GM12878 (cell line): ENCODE data around the gene LPAR3. TPM values are rescaled to one million over a fixed set of nuclear protein-coding genes. Genes with fewer than 3 reads are reported as not detected.
A peak's percentile ranks its signal among the peaks of the same experiment; 100 is the strongest.

Source experiments
- ATAC-seq: fragments of 200-7000 bp; cut with Tn5 transposase; 3 replicates; pipeline ENCODE4 v1.9.1; 2020; ENCODE audit warnings: mild to moderate bottlenecking, moderate library complexity
- BruUV-seq: library from RNA; stranded (reverse); fragments of 400-500 nt; replicated peaks from 2 replicates; lab custom pipeline; 2021; lab: Mats Ljungman, UMichigan
- CTCF ChIA-PET: fragments of 300-600 bp; sonication (Branson Sonifier 250); formaldehyde crosslinking; extraction: SDS; loops from one replicate; lab custom pipeline; 2021; ENCODE audit warnings: inconsistent platforms; lab: Yijun Ruan, JAX
- POLR2A ChIA-PET: fragments of 350-600 bp; formaldehyde crosslinking; extraction: SDS; loops from one replicate; lab custom pipeline; 2021; ENCODE audit warnings: inconsistent platforms; lab: Charles Lee
- RAD21 ChIA-PET: fragments of 300-600 bp; sonication (Branson Sonifier 250); formaldehyde crosslinking; loops from one replicate; lab custom pipeline; 2023; ENCODE audit warnings: antibody characterized with exemption; ENCODE audit not compliant: unreplicated experiment; lab: Charles Lee
- SMC1A ChIA-PET: fragments of 300-600 bp; sonication (Branson Sonifier 250); formaldehyde crosslinking; loops from one replicate; lab custom pipeline; 2023; ENCODE audit not compliant: unreplicated experiment, uncharacterized antibody; lab: Charles Lee
- DNase-seq: peaks from one replicate; pipeline ENCODE4 v3.0.0-alpha.2; 2011; ENCODE audit warnings: low read depth, low spot score
- FAIRE-seq: peaks from 3 replicates; lab custom pipeline; 2011; peaks lifted over from hg19 to GRCh38; lab: Jason Lieb, UNC
- H2AFZ ChIP-seq: 2 replicates; pipeline ENCODE4 v1.6.0; 2011; ENCODE audit warnings: low read depth, low read length, control low read depth; ENCODE audit not compliant: control insufficient read depth
- H3K27ac ChIP-seq: 2 replicates; pipeline ENCODE4 v1.5.1; 2011; ENCODE audit warnings: control low read depth; ENCODE audit not compliant: control insufficient read depth, insufficient read depth
- H3K27me3 ChIP-seq, 2 experiments: replicated peaks in 1 of 2; 2 replicates each; pipeline versions ENCODE4 v1.6.0 to v1.6.1; 2011; ENCODE audit warnings: low read length in 1 of 2; ENCODE audit not compliant: control insufficient read depth in 2 of 2, insufficient read depth in 2 of 2
- H3K36me3 ChIP-seq, 2 experiments: 2 replicates each; pipeline ENCODE4 v1.5.1; 2011; ENCODE audit warnings: low read length in 1 of 2; ENCODE audit not compliant: control insufficient read depth in 2 of 2, insufficient read depth in 2 of 2
- H3K4me1 ChIP-seq: 2 replicates; pipeline ENCODE4 v1.6.1; 2011; ENCODE audit warnings: mild to moderate bottlenecking, low read length, moderate library complexity, mixed read lengths; ENCODE audit not compliant: control insufficient read depth, insufficient read depth
- H3K4me2 ChIP-seq: 2 replicates; pipeline ENCODE4 v1.6.0; 2011; ENCODE audit warnings: control low read depth; ENCODE audit not compliant: control insufficient read depth, insufficient read depth
- H3K4me3 ChIP-seq: fragments of 200-600 bp; sonication (generic); 2 replicates; pipeline ENCODE4 v1.5.1; 2016
- H3K79me2 ChIP-seq: 2 replicates; pipeline ENCODE4 v1.6.0; 2011; ENCODE audit warnings: low read length; ENCODE audit not compliant: control insufficient read depth, insufficient read depth
- H3K9ac ChIP-seq: 2 replicates; pipeline ENCODE4 v1.8.0; 2011; ENCODE audit warnings: low read length, control low read depth, mixed read lengths; ENCODE audit not compliant: control insufficient read depth, insufficient read depth
- H3K9me3 ChIP-seq: replicated peaks from 3 replicates; pipeline ENCODE4 v1.5.1; 2011; ENCODE audit warnings: mild to moderate bottlenecking, low read length; ENCODE audit not compliant: control insufficient read depth, insufficient read depth
- H4K20me1 ChIP-seq: 2 replicates; pipeline ENCODE4 v1.6.0; 2011; ENCODE audit not compliant: control insufficient read depth, insufficient read depth
- EP300 ChIP-seq, 2 experiments: fragments of 150-350 bp in 1 of 2; IDR thresholded peaks; 2 replicates each; pipeline ENCODE4 v1.6.1; 2011 to 2012; ENCODE audit warnings: low read depth in 2 of 2, low read length in 2 of 2, borderline replicate concordance in 1 of 2, improper control_type of control experiment in 1 of 2, inconsistent platforms in 1 of 2; ENCODE audit not compliant: control insufficient read depth in 1 of 2
- HDAC6 ChIP-seq: fragments of 200-600 bp; sonication (generic); IDR thresholded peaks from one replicate; pipeline ENCODE4 v1.8.0; 2017; ENCODE audit warnings: antibody characterized with exemption; ENCODE audit not compliant: unreplicated experiment
- IKZF1 ChIP-seq: fragments of 450-650 bp; conservative IDR thresholded peaks from 2 replicates; pipeline ENCODE4 v1.6.1; 2017; ENCODE audit warnings: antibody characterized with exemption, mild to moderate bottlenecking
- LARP7 ChIP-seq: fragments of 450-650 bp; IDR thresholded peaks from 2 replicates; pipeline ENCODE4 v1.6.1; 2017; ENCODE audit warnings: mild to moderate bottlenecking
- POLR2AphosphoS2 ChIP-seq: IDR thresholded peaks from 2 replicates; pipeline ENCODE4 v1.6.1; 2011; ENCODE audit warnings: low read depth, mild to moderate bottlenecking, low read length, improper control_type of control experiment, moderate library complexity
- RAD21 ChIP-seq: IDR thresholded peaks from 2 replicates; pipeline ENCODE4 v1.6.1; 2011; ENCODE audit warnings: mild to moderate bottlenecking, low read depth, low read length, moderate library complexity; ENCODE audit not compliant: insufficient read depth
- SMAD1 ChIP-seq: fragments of 450-650 bp; IDR thresholded peaks from 2 replicates; pipeline ENCODE4 v1.6.1; 2018; ENCODE audit warnings: mild to moderate bottlenecking, low read depth; ENCODE audit not compliant: partially characterized antibody
- SMC3 ChIP-seq: IDR thresholded peaks from 2 replicates; pipeline ENCODE4 v1.6.1; 2011; ENCODE audit warnings: low read length, improper control_type of control experiment, borderline replicate concordance
- YBX1 ChIP-seq: fragments of 450-650 bp; IDR thresholded peaks from 2 replicates; pipeline ENCODE4 v1.6.1; 2016; ENCODE audit warnings: antibody characterized with exemption
- YY1 ChIP-seq: IDR thresholded peaks from 2 replicates; pipeline ENCODE4 v1.6.1; 2011; ENCODE audit warnings: low read depth, mild to moderate bottlenecking, low read length
- ZNF207 ChIP-seq: fragments of 450-650 bp; IDR thresholded peaks from 2 replicates; pipeline ENCODE4 v1.6.1; 2014; ENCODE audit warnings: antibody characterized with exemption, mild to moderate bottlenecking, borderline replicate concordance
- ZNF24 ChIP-seq: fragments of 450-650 bp; IDR thresholded peaks from 2 replicates; pipeline ENCODE4 v1.6.1; 2017; ENCODE audit warnings: antibody characterized with exemption, mild to moderate bottlenecking
- WGBS: methylation state at CpG from one replicate; pipeline ENCODE4 v1.1.6; 2016; ENCODE audit warnings: low lambda C conversion rate; ENCODE audit not compliant: insufficient replicate concordance, insufficient coverage; ENCODE audit errors: missing lambda C conversion rate; 5-methylcytosine and 5-hydroxymethylcytosine counted together
- in situ Hi-C: fragments of 300-500 bp; cut with MboI; formaldehyde crosslinking; loops from 9 replicates; pipeline ENCODE4 v1.14.3; 2018; ENCODE audit warnings: mixed read lengths
- intact Hi-C: fragments of 100-400 bp; cut with micrococcal nuclease; formaldehyde crosslinking; loops from one replicate; pipeline ENCODE4 v1.14.2; 2022; ENCODE audit not compliant: unreplicated experiment
- polyA plus RNA-seq, 11 experiments: library from polyadenylated mRNA; depleted of rRNA in 4 of 11; unstranded in 6 of 11; stranded (reverse) in 5 of 11; fragments of >200 nt; fragmentation: Nextera tagmentation in 4 of 11; fragmentation: Illumina TruSeq in 1 of 11; extraction: Ambion mirVana in 4 of 11; extraction: Trizol in 1 of 11; gene quantifications; 1 replicate in 1 of 11; 2 replicates in 10 of 11; pipeline versions ENCODE4 v1.2.1 to v1.2.3, GENCODE V29; 2011 to 2016; ENCODE audit warnings: inconsistent platforms in 2 of 11, missing spikeins in 2 of 11, low read depth in 1 of 11
- total RNA-seq, 4 experiments: library from RNA; depleted of rRNA in 3 of 4; stranded (reverse); fragments of >200 nt in 3 of 4; fragmentation: Illumina TruSeq in 1 of 4; extraction: Trizol in 1 of 4; gene quantifications; 2 replicates each; pipeline versions ENCODE4 v1.2.1 to v1.2.3, GENCODE V29; 2013 to 2021
- TF ChIP-seq, protein P1 (sequence below): fragments of 450-650 bp; IDR thresholded peaks from 2 replicates; pipeline ENCODE4 v1.6.1; 2018; ENCODE audit warnings: borderline replicate concordance, mild to moderate bottlenecking; ENCODE audit not compliant: partially characterized antibody
- TF ChIP-seq, protein P2 (sequence below), 3 experiments: IDR thresholded peaks in 2 of 3; conservative IDR thresholded peaks in 1 of 3; 2 replicates each; pipeline ENCODE4 v1.5.1; 2011; ENCODE audit warnings: low read depth in 3 of 3, low read length in 3 of 3, mild to moderate bottlenecking in 3 of 3, control low read depth in 2 of 3, moderate library complexity in 2 of 3, inconsistent platforms in 1 of 3, mixed read lengths in 1 of 3; ENCODE audit not compliant: control insufficient read depth in 2 of 3, insufficient read depth in 1 of 3; ENCODE audit errors: extremely low read depth in 1 of 3
- TF ChIP-seq, protein P3 (sequence below): IDR thresholded peaks from 2 replicates; pipeline ENCODE4 v1.6.1; 2012; ENCODE audit warnings: low read depth, low read length, improper control_type of control experiment

The LPAR3 gene
- total and polyA plus RNA-seq, 10 of the 15 experiments (the other 5 are each of a cell fraction or from before 2014, with no cell fraction given) = 0.03 to 0.31 (median 0.09) TPM; not detected in 3

DNA sequence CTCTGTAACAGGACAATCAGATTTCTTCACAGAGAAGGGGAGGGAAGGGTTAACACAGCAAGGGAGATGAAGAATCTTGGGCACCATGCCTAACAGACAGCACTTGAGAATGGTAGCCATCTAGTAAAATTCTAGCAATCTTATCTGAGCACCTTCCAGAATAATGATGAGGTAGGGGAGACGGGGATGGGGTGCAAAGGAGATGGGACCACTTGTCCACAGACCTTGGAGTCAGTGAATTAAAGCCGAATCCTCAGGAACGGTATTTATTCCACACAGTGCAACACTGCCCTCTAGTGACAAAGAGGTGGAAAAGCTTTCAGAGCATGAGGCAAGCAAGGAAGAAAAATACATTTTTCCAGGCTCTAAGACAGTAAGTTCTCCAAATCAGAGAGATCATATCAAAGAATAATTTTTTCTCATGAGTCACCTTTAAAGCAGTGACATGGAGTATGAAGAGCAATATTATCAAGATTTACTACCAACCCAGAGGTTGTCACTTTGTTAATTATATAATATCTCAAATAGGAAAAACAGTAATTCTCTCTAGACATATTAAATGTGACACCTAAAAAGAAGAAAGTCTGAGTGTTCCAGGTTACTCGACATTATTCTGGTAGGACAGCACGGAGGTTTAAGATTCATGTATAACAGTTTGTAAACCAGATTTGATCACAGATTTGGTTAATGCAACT, 43.3 kb upstream of the LPAR3 start:
- Histone ChIP-seq H3K4me2 (no peak overlapping the region), H3K9me3 (no peaks in the 10 kb centered on the region), H3K27me3 (no peaks in the 10 kb centered on the region), H3K4me3 (no peak overlapping the region), H3K36me3 (peaks cover 14 to 39% of the 10 kb centered on the region in 2 experiments), H3K9ac (no peak overlapping the region), H3K4me1 (no peaks in the 10 kb centered on the region), H4K20me1 (no peaks in the 10 kb centered on the region), H3K27ac (no peak overlapping the region), H3K79me2 (no peaks in the 10 kb centered on the region; the same call in 1 of the 2 replicates), H2AFZ (no peak overlapping the region)
- ChIA-PET SMC1A (interaction anchor here (0.9 to 4.0 kb wide), 21 partner anchors 8 to 323 kb away, joined by 3 to 20 read pairs (median 6); partner anchors contain the start of gene C1orf52), RAD21 (interaction anchor here (0.6 to 2.5 kb wide), 12 partner anchors 9 to 176 kb away, joined by 3 to 15 read pairs (median 4); no protein-coding TSS in a partner anchor), CTCF (interaction anchor here (0.5 to 4.0 kb wide), 42 partner anchors 8 to 494 kb away, joined by 3 to 30 read pairs (median 4); partner anchors contain the start of genes BCL10 and C1orf52), POLR2A (interaction anchor here (0.6 kb wide), 1 partner anchor 322 kb away, joined by 3 read pairs; no protein-coding TSS in a partner anchor)
- ATAC-seq = peak; percentile 69
- DNase-seq = no peak
- in situ Hi-C loops (no loop called here), intact Hi-C loops (loop anchor here (2.0 to 10.0 kb wide), 4 partner anchors 153 to 1001 kb away; no protein-coding TSS in a partner anchor)
- WGBS = under 1% methylated on average over 5 of the region's 5 CpGs
- peak; percentile 31 for FAIRE-seq
- BruUV-seq = no TSS peak
- TF ChIP-seq SMC3 = peak; percentile 67; the same call in 1 of the 2 replicates
- no peak for TF ChIP-seq IKZF1
- TF ChIP-seq RAD21 = peak; percentile 89
- TF ChIP-seq, protein P1, sequence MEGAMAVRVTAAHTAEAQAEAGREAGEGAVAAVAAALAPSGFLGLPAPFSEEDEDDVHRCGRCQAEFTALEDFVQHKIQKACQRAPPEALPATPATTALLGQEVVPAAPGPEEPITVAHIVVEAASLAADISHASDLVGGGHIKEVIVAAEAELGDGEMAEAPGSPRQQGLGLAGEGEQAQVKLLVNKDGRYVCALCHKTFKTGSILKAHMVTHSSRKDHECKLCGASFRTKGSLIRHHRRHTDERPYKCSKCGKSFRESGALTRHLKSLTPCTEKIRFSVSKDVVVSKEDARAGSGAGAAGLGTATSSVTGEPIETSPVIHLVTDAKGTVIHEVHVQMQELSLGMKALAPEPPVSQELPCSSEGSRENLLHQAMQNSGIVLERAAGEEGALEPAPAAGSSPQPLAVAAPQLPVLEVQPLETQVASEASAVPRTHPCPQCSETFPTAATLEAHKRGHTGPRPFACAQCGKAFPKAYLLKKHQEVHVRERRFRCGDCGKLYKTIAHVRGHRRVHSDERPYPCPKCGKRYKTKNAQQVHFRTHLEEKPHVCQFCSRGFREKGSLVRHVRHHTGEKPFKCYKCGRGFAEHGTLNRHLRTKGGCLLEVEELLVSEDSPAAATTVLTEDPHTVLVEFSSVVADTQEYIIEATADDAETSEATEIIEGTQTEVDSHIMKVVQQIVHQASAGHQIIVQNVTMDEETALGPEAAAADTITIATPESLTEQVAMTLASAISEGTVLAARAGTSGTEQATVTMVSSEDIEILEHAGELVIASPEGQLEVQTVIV = no peak
- TF ChIP-seq POLR2AphosphoS2 = no peak
- TF ChIP-seq LARP7 = no peak
- TF ChIP-seq YY1 = 0 out of 2 replicates have a peak, but pooled peaks have one; percentile 21
- TF ChIP-seq YBX1 = no peak
- no peak for TF ChIP-seq EP300 (IDR thresholded peaks at IDR 0.05; ENCODE audit: borderline replicate concordance in 1 of 2, control insufficient read depth in 1 of 2, low read depth in 2 of 2, low read length in 2 of 2)
- TF ChIP-seq, protein P2, sequence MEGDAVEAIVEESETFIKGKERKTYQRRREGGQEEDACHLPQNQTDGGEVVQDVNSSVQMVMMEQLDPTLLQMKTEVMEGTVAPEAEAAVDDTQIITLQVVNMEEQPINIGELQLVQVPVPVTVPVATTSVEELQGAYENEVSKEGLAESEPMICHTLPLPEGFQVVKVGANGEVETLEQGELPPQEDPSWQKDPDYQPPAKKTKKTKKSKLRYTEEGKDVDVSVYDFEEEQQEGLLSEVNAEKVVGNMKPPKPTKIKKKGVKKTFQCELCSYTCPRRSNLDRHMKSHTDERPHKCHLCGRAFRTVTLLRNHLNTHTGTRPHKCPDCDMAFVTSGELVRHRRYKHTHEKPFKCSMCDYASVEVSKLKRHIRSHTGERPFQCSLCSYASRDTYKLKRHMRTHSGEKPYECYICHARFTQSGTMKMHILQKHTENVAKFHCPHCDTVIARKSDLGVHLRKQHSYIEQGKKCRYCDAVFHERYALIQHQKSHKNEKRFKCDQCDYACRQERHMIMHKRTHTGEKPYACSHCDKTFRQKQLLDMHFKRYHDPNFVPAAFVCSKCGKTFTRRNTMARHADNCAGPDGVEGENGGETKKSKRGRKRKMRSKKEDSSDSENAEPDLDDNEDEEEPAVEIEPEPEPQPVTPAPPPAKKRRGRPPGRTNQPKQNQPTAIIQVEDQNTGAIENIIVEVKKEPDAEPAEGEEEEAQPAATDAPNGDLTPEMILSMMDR (IDR thresholded peaks at IDR 0.05 in 2 of 3, conservative IDR thresholded peaks at IDR 0.05 in 1 of 3; ENCODE audit: control insufficient read depth in 2 of 3, extremely low read depth in 1 of 3, insufficient read depth in 1 of 3, low read depth in 3 of 3, low read length in 3 of 3) = peak; percentile 83 to 86 (median 85)
- TF ChIP-seq SMAD1 = no peak
- TF ChIP-seq ZNF24 = no peak
- TF ChIP-seq, protein P3, sequence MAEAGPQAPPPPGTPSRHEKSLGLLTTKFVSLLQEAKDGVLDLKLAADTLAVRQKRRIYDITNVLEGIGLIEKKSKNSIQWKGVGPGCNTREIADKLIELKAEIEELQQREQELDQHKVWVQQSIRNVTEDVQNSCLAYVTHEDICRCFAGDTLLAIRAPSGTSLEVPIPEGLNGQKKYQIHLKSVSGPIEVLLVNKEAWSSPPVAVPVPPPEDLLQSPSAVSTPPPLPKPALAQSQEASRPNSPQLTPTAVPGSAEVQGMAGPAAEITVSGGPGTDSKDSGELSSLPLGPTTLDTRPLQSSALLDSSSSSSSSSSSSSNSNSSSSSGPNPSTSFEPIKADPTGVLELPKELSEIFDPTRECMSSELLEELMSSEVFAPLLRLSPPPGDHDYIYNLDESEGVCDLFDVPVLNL = no peak
- TF ChIP-seq ZNF207 = no peak
- TF ChIP-seq HDAC6 = no peak
